H1 (cell line): ENCODE results near the gene GPC3. TPM values are rescaled to one million over a fixed set of nuclear protein-coding genes. Genes with fewer than 3 reads are reported as not detected.

Experiments
- CBX8 ChIP-seq: fragments of 300-800, 300-1000 bp; sonication (generic); IDR thresholded peaks from 2 replicates; pipeline ENCODE4 v1.7.1; 2016; ENCODE audit warnings: low read depth, low read length, borderline replicate concordance
- EGR1 ChIP-seq: IDR thresholded peaks from 2 replicates; pipeline ENCODE4 v1.6.1; 2011; ENCODE audit warnings: low read depth, low read length, borderline replicate concordance
- PHF8 ChIP-seq: fragments of 200-600 bp; sonication (generic); conservative IDR thresholded peaks from 2 replicates; pipeline ENCODE4 v1.7.1; 2012; ENCODE audit warnings: low read depth, mild to moderate bottlenecking, inconsistent platforms, low read length, moderate library complexity
- RAD21 ChIP-seq, 2 experiments: IDR thresholded peaks in 1 of 2; conservative IDR thresholded peaks in 1 of 2; 2 replicates each; pipeline ENCODE4 v1.6.1; 2011; ENCODE audit warnings: low read depth in 2 of 2, low read length in 2 of 2, improper control_type of control experiment in 1 of 2, inconsistent platforms in 1 of 2, mild to moderate bottlenecking in 1 of 2, moderate library complexity in 1 of 2
- SAP30 ChIP-seq: fragments of 300-600 bp; sonication (generic); IDR thresholded peaks from 2 replicates; pipeline ENCODE4 v1.7.1; 2012; ENCODE audit warnings: low read length, moderate library complexity, mild to moderate bottlenecking, inconsistent platforms; ENCODE audit not compliant: insufficient read depth, insufficient replicate concordance
- TAF7 ChIP-seq: optimal IDR thresholded peaks from 2 replicates; pipeline ENCODE3; 2011; ENCODE audit warnings: low read depth, mild to moderate bottlenecking, inconsistent platforms, low read length, moderate library complexity, borderline replicate concordance
- polyA plus RNA-seq, 7 experiments: library from polyadenylated mRNA; depleted of rRNA in 3 of 7; stranded (reverse) in 5 of 7; unstranded in 2 of 7; fragments of >200 nt in 5 of 7; fragments of 200-250 nt in 2 of 7; gene quantifications; 1 replicate in 5 of 7; 2 replicates in 1 of 7; 4 replicates in 1 of 7; pipeline versions ENCODE4 v1.2.1 to v1.2.3, GENCODE V29; 2011 to 2013; ENCODE audit warnings: missing spikeins in 2 of 7, mixed read lengths in 2 of 7
- total RNA-seq: library from RNA; stranded (reverse); fragmentation: NEBNext Ultra II Directional; extraction: Animal tissue kit (Norgen Biotek cat#: 25700); gene quantifications from 2 replicates; pipeline ENCODE4 v1.2.1, GENCODE V29; 2021
- TF ChIP-seq, protein P1 (sequence below): fragments of 300-600 bp; sonication (generic); IDR thresholded peaks from 2 replicates; pipeline ENCODE4 v1.7.1; 2012; ENCODE audit warnings: low read length, moderate library complexity, mild to moderate bottlenecking, inconsistent platforms; ENCODE audit not compliant: insufficient replicate concordance
- TF ChIP-seq, protein P2 (sequence below): IDR thresholded peaks from 2 replicates; pipeline ENCODE4 v1.6.1; 2011; ENCODE audit warnings: low read depth, mild to moderate bottlenecking, low read length; ENCODE audit not compliant: insufficient read depth

The GPC3 gene
- total and polyA plus RNA-seq, 2 of the 8 experiments (the other 6 are each of a cell fraction or from before 2014, with no cell fraction given): 64.8 to 71.9 TPM

DNA sequence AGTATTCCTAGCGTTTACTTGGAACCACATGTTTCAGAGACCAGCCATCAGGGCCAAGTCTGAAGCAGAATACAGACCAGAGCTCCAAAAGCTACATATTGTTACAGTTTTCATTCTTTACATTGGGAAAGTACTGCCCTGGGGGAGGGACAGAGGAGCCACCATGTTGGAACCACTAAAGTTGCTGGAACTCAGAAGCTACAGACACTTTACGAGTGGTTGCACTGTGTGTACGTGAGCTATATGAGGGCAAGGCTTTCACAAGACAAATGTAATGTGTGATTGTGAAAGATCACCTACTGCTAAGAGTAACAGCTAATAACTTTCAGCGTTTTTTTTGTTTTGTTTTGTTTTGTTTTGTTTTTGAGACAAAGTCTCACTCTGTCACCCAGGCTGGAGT lies 11.7 kb downstream of the GPC3 start (continued):
- TF ChIP-seq, protein P1, sequence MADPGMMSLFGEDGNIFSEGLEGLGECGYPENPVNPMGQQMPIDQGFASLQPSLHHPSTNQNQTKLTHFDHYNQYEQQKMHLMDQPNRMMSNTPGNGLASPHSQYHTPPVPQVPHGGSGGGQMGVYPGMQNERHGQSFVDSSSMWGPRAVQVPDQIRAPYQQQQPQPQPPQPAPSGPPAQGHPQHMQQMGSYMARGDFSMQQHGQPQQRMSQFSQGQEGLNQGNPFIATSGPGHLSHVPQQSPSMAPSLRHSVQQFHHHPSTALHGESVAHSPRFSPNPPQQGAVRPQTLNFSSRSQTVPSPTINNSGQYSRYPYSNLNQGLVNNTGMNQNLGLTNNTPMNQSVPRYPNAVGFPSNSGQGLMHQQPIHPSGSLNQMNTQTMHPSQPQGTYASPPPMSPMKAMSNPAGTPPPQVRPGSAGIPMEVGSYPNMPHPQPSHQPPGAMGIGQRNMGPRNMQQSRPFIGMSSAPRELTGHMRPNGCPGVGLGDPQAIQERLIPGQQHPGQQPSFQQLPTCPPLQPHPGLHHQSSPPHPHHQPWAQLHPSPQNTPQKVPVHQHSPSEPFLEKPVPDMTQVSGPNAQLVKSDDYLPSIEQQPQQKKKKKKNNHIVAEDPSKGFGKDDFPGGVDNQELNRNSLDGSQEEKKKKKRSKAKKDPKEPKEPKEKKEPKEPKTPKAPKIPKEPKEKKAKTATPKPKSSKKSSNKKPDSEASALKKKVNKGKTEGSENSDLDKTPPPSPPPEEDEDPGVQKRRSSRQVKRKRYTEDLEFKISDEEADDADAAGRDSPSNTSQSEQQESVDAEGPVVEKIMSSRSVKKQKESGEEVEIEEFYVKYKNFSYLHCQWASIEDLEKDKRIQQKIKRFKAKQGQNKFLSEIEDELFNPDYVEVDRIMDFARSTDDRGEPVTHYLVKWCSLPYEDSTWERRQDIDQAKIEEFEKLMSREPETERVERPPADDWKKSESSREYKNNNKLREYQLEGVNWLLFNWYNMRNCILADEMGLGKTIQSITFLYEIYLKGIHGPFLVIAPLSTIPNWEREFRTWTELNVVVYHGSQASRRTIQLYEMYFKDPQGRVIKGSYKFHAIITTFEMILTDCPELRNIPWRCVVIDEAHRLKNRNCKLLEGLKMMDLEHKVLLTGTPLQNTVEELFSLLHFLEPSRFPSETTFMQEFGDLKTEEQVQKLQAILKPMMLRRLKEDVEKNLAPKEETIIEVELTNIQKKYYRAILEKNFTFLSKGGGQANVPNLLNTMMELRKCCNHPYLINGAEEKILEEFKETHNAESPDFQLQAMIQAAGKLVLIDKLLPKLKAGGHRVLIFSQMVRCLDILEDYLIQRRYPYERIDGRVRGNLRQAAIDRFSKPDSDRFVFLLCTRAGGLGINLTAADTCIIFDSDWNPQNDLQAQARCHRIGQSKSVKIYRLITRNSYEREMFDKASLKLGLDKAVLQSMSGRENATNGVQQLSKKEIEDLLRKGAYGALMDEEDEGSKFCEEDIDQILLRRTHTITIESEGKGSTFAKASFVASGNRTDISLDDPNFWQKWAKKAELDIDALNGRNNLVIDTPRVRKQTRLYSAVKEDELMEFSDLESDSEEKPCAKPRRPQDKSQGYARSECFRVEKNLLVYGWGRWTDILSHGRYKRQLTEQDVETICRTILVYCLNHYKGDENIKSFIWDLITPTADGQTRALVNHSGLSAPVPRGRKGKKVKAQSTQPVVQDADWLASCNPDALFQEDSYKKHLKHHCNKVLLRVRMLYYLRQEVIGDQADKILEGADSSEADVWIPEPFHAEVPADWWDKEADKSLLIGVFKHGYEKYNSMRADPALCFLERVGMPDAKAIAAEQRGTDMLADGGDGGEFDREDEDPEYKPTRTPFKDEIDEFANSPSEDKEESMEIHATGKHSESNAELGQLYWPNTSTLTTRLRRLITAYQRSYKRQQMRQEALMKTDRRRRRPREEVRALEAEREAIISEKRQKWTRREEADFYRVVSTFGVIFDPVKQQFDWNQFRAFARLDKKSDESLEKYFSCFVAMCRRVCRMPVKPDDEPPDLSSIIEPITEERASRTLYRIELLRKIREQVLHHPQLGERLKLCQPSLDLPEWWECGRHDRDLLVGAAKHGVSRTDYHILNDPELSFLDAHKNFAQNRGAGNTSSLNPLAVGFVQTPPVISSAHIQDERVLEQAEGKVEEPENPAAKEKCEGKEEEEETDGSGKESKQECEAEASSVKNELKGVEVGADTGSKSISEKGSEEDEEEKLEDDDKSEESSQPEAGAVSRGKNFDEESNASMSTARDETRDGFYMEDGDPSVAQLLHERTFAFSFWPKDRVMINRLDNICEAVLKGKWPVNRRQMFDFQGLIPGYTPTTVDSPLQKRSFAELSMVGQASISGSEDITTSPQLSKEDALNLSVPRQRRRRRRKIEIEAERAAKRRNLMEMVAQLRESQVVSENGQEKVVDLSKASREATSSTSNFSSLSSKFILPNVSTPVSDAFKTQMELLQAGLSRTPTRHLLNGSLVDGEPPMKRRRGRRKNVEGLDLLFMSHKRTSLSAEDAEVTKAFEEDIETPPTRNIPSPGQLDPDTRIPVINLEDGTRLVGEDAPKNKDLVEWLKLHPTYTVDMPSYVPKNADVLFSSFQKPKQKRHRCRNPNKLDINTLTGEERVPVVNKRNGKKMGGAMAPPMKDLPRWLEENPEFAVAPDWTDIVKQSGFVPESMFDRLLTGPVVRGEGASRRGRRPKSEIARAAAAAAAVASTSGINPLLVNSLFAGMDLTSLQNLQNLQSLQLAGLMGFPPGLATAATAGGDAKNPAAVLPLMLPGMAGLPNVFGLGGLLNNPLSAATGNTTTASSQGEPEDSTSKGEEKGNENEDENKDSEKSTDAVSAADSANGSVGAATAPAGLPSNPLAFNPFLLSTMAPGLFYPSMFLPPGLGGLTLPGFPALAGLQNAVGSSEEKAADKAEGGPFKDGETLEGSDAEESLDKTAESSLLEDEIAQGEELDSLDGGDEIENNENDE: no peak
- TF ChIP-seq EGR1 (no peak), SAP30 (no peak), RAD21 (IDR thresholded peaks at IDR 0.05 in 1 of 2, conservative IDR thresholded peaks at IDR 0.05 in 1 of 2; ENCODE audit: low read depth in 2 of 2, low read length in 2 of 2) (no peak), PHF8 (no peak), CBX8 (no peak), TAF7 (no peak)
- TF ChIP-seq, protein P2, sequence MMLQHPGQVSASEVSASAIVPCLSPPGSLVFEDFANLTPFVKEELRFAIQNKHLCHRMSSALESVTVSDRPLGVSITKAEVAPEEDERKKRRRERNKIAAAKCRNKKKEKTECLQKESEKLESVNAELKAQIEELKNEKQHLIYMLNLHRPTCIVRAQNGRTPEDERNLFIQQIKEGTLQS: no peak
